Left ventricle myocardium inferior (tissue), 1 donor: ENCODE measurements around the gene NLRP4. TPM values are rescaled to one million over a fixed set of nuclear protein-coding genes. Genes with fewer than 3 reads are reported as not detected.
"Not testable (repeated sequence)": the region's sequence is repeated elsewhere in the genome, so short reads cannot be mapped to it uniquely, and the experiment has no call there.

Source experiments
- DNase-seq: peaks from one replicate; pipeline ENCODE4 v3.0.0-alpha.2; 2020
- H3K27ac ChIP-seq: fragments of 200-600 bp; replicated peaks from 2 replicates; pipeline ENCODE4 v1.8.0; 2021
- H3K27me3 ChIP-seq: fragments of 200-600 bp; 2 replicates; pipeline ENCODE4 v1.8.0; 2021; ENCODE audit warnings: low read depth
- H3K36me3 ChIP-seq: fragments of 200-600 bp; 2 replicates; pipeline ENCODE4 v1.8.0; 2021
- H3K4me1 ChIP-seq: fragments of 200-600 bp; 2 replicates; pipeline ENCODE4 v1.8.0; 2021
- H3K4me3 ChIP-seq: fragments of 200-600 bp; 2 replicates; pipeline ENCODE4 v1.8.0; 2021; ENCODE audit warnings: mild to moderate bottlenecking, moderate library complexity
- H3K9me3 ChIP-seq: fragments of 200-600 bp; replicated peaks from 2 replicates; pipeline ENCODE4 v1.8.0; 2021
- CTCF ChIP-seq: fragments of 200-600 bp; IDR thresholded peaks from 2 replicates; pipeline ENCODE4 v1.8.0; 2021; ENCODE audit warnings: antibody characterized with exemption, mild to moderate bottlenecking, borderline replicate concordance
- intact Hi-C: fragments of 100-400 bp; cut with micrococcal nuclease; formaldehyde crosslinking; loops from one replicate; pipeline ENCODE4 v1.11.0; 2022
- total RNA-seq: library from RNA; stranded (reverse); fragmentation: NEBNext Ultra II Directional; extraction: Animal tissue kit (Norgen Biotek cat#: 25700); gene quantifications from one replicate; pipeline ENCODE4 v1.2.1, GENCODE V29; 2021
- donor health status: DM: no; HTN: yes; CAD: no; lungs with severe emphysema.

NLRP4 gene
- total RNA-seq, 1 donor from 2014 or later: not detected

GRCh38 chr19:55923556-55923955 is 87.2 kb downstream of the NLRP4 start:
- TF ChIP-seq CTCF: no peak
- intact Hi-C loops: no loop called here
- peaks cover 32% of the 10 kb centered on the region for H3K27me3 ChIP-seq
- H3K36me3 ChIP-seq: no peaks in the 10 kb centered on the region
- peaks cover 50% of the 10 kb centered on the region for H3K9me3 ChIP-seq
- no peak overlapping the region for H3K4me3 ChIP-seq
- H3K4me1 ChIP-seq: no peaks in the 10 kb centered on the region
- DNase-seq: no peak
- H3K27ac ChIP-seq: no peak overlapping the region

- Histone ChIP-seq H3K27me3 (peaks cover 21% of the 10 kb centered on the region), H3K36me3 (no peaks in the 10 kb centered on the region), H3K4me1 (no peaks in the 10 kb centered on the region), H3K27ac (no peak overlapping the region), H3K9me3 (peaks cover 16% of the 10 kb centered on the region), H3K4me3 (no peak overlapping the region)
- no peak for TF ChIP-seq CTCF
- DNase-seq: no peak
- intact Hi-C loops: no loop called here
These were observed 91.7 kb downstream of the NLRP4 start for GRCh38 chr19:55927991-55928390.

- H3K4me3 ChIP-seq, H3K27ac ChIP-seq, DNase-seq, H3K36me3 ChIP-seq, H3K9me3 ChIP-seq, H3K4me1 ChIP-seq, intact Hi-C loops: not testable (repeated sequence)
- H3K27me3 ChIP-seq: peaks cover 15% of the 10 kb centered on the region
These were observed 92.9 kb downstream of the NLRP4 start for GRCh38 chr19:55929258-55929657.

- TF ChIP-seq CTCF: no peak
- intact Hi-C loops: no loop called here
These were observed 94.7 kb downstream of the NLRP4 start for GRCh38 chr19:55930996-55931515.

More at GRCh38 chr19:55930996-55931515, 94.7 kb downstream of the NLRP4 start:
- Histone ChIP-seq H3K27ac (no peak overlapping the region), H3K36me3 (no peaks in the 10 kb centered on the region), H3K4me1 (no peaks in the 10 kb centered on the region), H3K27me3 (peaks cover 3% of the 10 kb centered on the region), H3K9me3 (no peaks in the 10 kb centered on the region), H3K4me3 (no peak overlapping the region)
- DNase-seq: no peak

Other genes starting within 250 kb of the NLRP4 start
- gene FIZ1, start 237.0 kb upstream of the NLRP4 start, total RNA-seq: 16.0 TPM
- gene ZNF524, start 236.3 kb upstream of the NLRP4 start, total RNA-seq: 15.6 TPM
- 17.0 TPM for gene ZNF865, start 230.9 kb upstream of the NLRP4 start, total RNA-seq
- gene ZNF784, start 212.0 kb upstream of the NLRP4 start, total RNA-seq: 13.2 TPM
- gene ZNF580, start 195.5 kb upstream of the NLRP4 start, total RNA-seq: 11.8 TPM
- 7.1 TPM for gene ZNF581, start 192.9 kb upstream of the NLRP4 start, total RNA-seq
- 14.6 TPM for gene CCDC106, start 188.3 kb upstream of the NLRP4 start, total RNA-seq
- gene U2AF2, start 181.5 kb upstream of the NLRP4 start, total RNA-seq: 74.0 TPM
- 205 TPM for gene EPN1, start 161.3 kb upstream of the NLRP4 start, total RNA-seq
- gene NLRP9, start 98.1 kb upstream of the NLRP4 start, total RNA-seq: not detected
- not detected for gene RFPL4A, start 77.4 kb upstream of the NLRP4 start, total RNA-seq
- gene RFPL4AL1, start 67.4 kb upstream of the NLRP4 start, total RNA-seq: not detected
- gene NLRP11, start 4.5 kb upstream of the NLRP4 start, total RNA-seq: not detected
- gene NLRP13, start 95.8 kb downstream of the NLRP4 start, total RNA-seq: not detected
- gene NLRP8, start 111.3 kb downstream of the NLRP4 start, total RNA-seq: not detected
- not detected for gene NLRP5, start 150.2 kb downstream of the NLRP4 start, total RNA-seq